NCI-H1105 (cell line): ENCODE data around the gene METAP1D.
A peak's percentile ranks its signal among the peaks of the same experiment; 100 is the strongest.
"Not testable (repeated sequence)": the region's sequence is repeated elsewhere in the genome, so short reads cannot be mapped to it uniquely, and the experiment has no call there.

ENCODE experiments used
- DNase-seq: peaks from one replicate; lab custom pipeline; 2025; lab: John Stamatoyannopoulos, UW

Gene METAP1D

GRCh38 chr2:172102391-172103359 lies 102.9 kb downstream of the METAP1D start, which contains the start of gene DLX2:
TSS of gene DLX2 (minus strand) at chr2:172102900. CDS start at chr2:172102538, 362 bp downstream.
- DNase-seq: peak; percentile 96

- peak; percentile 74 for DNase-seq
Observed at GRCh38 chr2:172103471-172104272, 103.9 kb downstream of the METAP1D start.

GRCh38 chr2:172105471-172106107 lies 105.8 kb downstream of the METAP1D start:
- no peak for DNase-seq

- DNase-seq: peak; percentile 40
Observed at GRCh38 chr2:172106108-172106961, 106.6 kb downstream of the METAP1D start.

- DNase-seq: no peak
Observed at GRCh38 chr2:172107690-172108586, 108.2 kb downstream of the METAP1D start.

- no peak for DNase-seq
Observed at GRCh38 chr2:172108587-172108930, 108.8 kb downstream of the METAP1D start.

GRCh38 chr2:172109256-172109987 lies 109.7 kb downstream of the METAP1D start:
- no peak for DNase-seq

GRCh38 chr2:172109988-172110811 lies 110.4 kb downstream of the METAP1D start:
- no peak for DNase-seq

- DNase-seq: no peak
Observed at GRCh38 chr2:172113617-172114016, 113.9 kb downstream of the METAP1D start.

- DNase-seq: not testable (repeated sequence)
Observed at GRCh38 chr2:172114176-172114575, 114.4 kb downstream of the METAP1D start.

GRCh38 chr2:172114579-172114978 lies 114.8 kb downstream of the METAP1D start:
- DNase-seq: no peak

GRCh38 chr2:172116107-172116506 lies 116.4 kb downstream of the METAP1D start:
- DNase-seq: no peak

GRCh38 chr2:172119089-172119488 lies 119.3 kb downstream of the METAP1D start:
- no peak for DNase-seq

- DNase-seq: no peak
Observed at GRCh38 chr2:172120118-172120517, 120.4 kb downstream of the METAP1D start.

- DNase-seq: no peak
Observed at GRCh38 chr2:172128484-172128883, 128.7 kb downstream of the METAP1D start.

- DNase-seq: no peak
Observed at GRCh38 chr2:172129404-172129803, 129.7 kb downstream of the METAP1D start.
